ENCODE results near the gene GRK5.

- TF ChIP-seq CTCF (IDR thresholded peaks at IDR 0.05; ENCODE audit: low read depth, low read length) (no peak), POLR2A (IDR thresholded peaks at IDR 0.05; ENCODE audit: extremely low read depth, insufficient read length) (no peak), MYC (IDR thresholded peaks at IDR 0.05; ENCODE audit: low read depth, low read length) (no peak)
Observed at GRCh38 chr10:119446441-119447277, 239.3 kb downstream of the GRK5 start.
